Fibroblast of villous mesenchyme (primary cell): ENCODE data around the gene CEP120. TPM values are rescaled to one million over a fixed set of nuclear protein-coding genes. Genes with fewer than 3 reads are reported as not detected.

ENCODE experiments used
- DNase-seq: peaks from one replicate; pipeline ENCODE4 v3.0.0-alpha.2; 2010; ENCODE audit warnings: low read depth
- H3K4me3 ChIP-seq: 2 replicates; pipeline ENCODE4 v1.5.1; 2011; ENCODE audit warnings: low read depth, mild to moderate bottlenecking, low read length
- total RNA-seq: library from RNA; depleted of rRNA; stranded (reverse); fragments of >200 nt; gene quantifications from 2 replicates; pipeline ENCODE4 v1.2.3, GENCODE V29; 2012
- TF ChIP-seq, protein P1 (sequence below): IDR thresholded peaks from 2 replicates; pipeline ENCODE4 v1.5.1; 2012; ENCODE audit warnings: low read depth, mild to moderate bottlenecking, low read length; ENCODE audit not compliant: insufficient read depth

The CEP120 gene
- total RNA-seq, 1 donor = 24.2 TPM

DNA sequence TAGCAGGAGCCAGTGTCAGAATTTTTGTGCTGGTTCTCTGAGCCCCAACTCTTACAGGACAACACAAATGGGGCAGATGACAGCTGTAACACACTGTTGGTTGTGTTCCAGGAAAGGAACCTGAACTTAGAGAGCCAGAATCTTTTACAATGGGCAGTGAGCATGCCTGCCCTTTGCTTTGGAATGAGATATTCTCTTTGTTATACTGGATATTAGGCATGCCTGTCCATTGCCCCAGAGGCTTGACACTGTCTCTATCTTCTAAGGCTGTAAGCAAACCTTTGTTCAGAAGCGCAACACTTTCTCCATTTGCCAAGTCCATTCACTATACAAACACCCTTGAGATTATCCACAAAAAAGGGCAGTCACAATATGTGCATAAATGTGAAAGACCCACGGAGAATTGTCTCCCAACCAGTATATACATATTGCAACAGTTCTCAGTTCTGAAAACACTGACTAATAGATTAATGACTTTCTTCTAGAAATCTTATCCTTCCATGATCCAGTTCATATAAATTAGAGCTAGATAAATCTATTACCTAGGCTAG lies 26.3 kb upstream of the CEP120 start:
- DNase-seq = no peak
- TF ChIP-seq, protein P1, sequence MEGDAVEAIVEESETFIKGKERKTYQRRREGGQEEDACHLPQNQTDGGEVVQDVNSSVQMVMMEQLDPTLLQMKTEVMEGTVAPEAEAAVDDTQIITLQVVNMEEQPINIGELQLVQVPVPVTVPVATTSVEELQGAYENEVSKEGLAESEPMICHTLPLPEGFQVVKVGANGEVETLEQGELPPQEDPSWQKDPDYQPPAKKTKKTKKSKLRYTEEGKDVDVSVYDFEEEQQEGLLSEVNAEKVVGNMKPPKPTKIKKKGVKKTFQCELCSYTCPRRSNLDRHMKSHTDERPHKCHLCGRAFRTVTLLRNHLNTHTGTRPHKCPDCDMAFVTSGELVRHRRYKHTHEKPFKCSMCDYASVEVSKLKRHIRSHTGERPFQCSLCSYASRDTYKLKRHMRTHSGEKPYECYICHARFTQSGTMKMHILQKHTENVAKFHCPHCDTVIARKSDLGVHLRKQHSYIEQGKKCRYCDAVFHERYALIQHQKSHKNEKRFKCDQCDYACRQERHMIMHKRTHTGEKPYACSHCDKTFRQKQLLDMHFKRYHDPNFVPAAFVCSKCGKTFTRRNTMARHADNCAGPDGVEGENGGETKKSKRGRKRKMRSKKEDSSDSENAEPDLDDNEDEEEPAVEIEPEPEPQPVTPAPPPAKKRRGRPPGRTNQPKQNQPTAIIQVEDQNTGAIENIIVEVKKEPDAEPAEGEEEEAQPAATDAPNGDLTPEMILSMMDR = no peak
- no peak overlapping the region for H3K4me3 ChIP-seq

DNA sequence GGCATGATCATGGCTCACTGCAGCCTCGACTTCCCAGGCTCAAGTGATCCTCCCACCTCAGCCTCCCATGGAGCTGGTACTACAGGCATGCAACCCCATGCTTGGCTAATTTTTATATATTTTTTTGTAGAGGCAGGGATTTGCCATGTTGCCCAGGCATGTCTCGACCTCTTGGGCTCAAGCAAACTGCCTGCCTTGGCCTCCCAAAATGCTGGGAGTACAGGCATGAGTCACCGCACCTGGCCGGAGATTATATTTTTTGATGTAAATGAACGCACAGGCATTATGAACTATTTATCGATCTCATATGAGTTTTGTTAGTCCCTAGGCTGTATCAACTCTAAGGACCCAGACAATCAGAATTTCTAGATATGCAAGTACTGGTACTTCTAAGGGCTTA lies 25.5 kb upstream of the CEP120 start:
- TF ChIP-seq, protein P1 = no peak
- DNase-seq = no peak
- no peak overlapping the region for H3K4me3 ChIP-seq

DNA sequence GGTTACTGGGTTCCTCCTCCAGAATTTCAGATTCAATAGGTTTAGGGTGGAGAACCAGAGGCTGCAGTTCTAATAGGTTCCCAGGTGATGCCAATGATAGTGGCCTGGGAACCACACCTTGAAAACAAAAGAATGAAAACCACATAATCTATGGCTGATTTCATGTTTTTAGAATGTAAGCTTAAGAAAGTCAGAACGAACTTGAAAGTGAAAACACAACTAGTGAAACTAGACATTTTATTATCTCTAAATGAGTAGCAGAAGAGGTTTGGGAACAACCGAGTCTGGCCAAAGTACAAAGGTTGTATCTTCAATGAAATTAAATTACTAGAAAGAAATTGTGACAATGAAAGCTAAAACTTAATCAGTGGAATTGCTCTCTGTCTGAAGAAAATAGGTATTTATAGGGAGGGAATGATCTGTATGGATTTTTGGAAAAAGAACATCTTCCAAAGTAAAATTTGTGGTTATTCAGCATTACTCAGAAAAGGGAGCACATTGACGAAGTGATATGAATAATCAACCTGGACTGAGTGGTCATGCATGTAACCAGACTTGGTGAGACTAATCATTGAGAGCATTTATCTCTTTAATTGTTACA lies 24.9 kb upstream of the CEP120 start:
- H3K4me3 ChIP-seq = no peak overlapping the region
- TF ChIP-seq, protein P1 = no peak
- no peak for DNase-seq

DNA sequence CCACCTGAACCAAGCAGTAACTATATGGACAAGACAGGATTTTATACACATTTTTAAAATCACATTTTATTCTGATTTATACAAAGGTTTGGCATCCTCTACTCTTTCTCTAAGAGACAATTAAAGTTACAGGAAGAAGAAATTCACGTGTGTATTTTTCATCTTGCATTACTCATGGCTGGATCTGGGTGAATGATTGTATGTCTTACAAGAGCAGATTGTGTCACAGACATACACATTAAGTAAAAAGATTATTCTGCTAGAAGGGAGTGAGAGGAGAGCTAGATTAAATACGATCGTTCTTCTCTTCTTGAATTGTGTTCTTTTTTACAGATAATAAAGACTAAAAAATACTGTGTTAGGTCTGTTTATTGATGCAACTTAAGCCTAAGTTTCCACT lies 20.8 kb upstream of the CEP120 start:
- no peak overlapping the region for H3K4me3 ChIP-seq
- TF ChIP-seq, protein P1 = no peak
- DNase-seq = no peak

DNA sequence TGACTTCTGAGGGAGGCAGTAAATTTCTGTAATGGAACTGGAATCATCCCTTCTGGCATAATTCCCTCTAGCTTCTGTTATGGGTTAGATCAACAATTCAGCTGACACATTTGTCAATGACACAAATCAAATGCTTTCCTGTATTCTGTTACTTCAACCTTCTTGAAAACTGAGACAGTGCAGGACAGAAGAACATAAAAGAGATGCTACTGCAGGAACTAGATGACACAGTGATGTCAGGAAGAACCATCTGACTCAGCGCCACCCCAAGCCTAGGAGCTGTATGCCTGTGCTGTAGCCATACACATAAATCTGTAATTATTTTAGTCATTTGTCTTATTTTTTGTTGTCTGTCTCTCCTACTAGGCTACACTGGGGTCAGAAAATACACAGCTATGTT lies 18.2 kb upstream of the CEP120 start:
- no peak overlapping the region for H3K4me3 ChIP-seq
- no peak for DNase-seq
- TF ChIP-seq, protein P1 = no peak

DNA sequence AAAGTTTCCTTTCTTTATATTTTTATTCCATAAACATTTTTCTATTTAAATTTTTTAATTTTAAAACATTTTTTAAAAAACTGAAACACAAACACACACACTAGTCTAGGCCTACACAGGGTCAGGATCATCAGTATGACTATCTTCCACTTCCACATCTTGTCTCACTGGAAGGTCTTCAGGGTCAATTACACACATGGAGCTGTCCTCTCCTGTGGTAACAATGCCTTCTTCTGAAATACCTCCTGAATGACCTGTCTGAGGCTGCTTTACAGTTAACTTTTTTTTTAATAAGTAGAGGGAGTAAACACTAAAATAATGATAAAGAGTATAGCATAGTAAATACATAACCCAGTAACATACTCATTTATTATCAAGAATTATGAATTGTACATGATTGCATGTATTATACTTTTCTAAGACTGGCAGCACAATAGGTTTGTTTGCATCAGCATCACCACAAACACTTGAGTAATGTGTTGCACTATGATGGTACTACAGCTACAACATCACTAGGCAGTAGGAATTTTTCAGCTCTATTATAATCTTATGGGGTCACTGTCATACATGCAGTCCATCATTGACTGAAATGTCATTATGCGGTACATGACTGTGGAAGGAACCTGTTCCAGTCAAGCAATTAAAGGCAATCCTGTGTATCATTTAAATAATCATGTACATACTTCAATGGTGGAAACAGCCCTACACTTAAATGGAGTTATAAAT lies 17.4 kb upstream of the CEP120 start:
- no peak overlapping the region for H3K4me3 ChIP-seq
- no peak for DNase-seq

More for the DNA sequence above, 17.4 kb upstream of the CEP120 start:
- TF ChIP-seq, protein P1 = no peak
